GM21528 (cell line): ENCODE data around the gene CHRD.
"Not testable (repeated sequence)": the region's sequence is repeated elsewhere in the genome, so short reads cannot be mapped to it uniquely, and the experiment has no call there.

Experiments used
- ATAC-seq: cut with Tn5 transposase; IDR thresholded peaks from one replicate; pipeline ENCODE4 v1.9.1; 2021; ENCODE audit warnings: mild to moderate bottlenecking, moderate library complexity; ENCODE audit not compliant: unreplicated experiment, low FRiP score

The CHRD gene

GRCh38 chr3:184379358-184380184 lies at the start of gene CHRD:
Gene CHRD, plus strand, starts transcription at chr3:184380054. Its CDS starts 265 bp downstream, at chr3:184380319.
- no peak for ATAC-seq

- ATAC-seq: no peak
Observed at GRCh38 chr3:184332370-184333090, 47.3 kb upstream of the CHRD start.

- no peak for ATAC-seq
Observed at GRCh38 chr3:184333190-184333589, 46.7 kb upstream of the CHRD start.

DNA sequence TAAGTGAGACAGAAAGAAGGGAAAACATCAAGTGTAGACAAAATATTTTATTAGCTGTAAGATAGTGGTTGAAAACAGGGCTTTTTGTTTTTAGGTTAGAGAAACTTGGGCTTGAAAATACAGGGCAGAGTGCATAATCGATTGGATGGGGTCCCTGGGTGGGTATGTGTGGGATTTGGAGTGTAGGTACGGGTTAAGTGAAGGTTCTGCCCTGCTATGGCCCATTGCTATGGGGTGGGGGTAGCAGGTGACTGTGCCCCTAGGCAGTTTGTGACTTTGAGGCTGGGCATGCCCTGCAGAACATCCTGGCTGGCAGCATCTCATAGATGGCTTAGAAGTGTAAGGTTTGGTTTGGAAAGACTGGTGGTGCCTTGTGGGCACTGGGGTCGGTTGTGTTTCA lies 46.2 kb upstream of the CHRD start:
- ATAC-seq: no peak

DNA sequence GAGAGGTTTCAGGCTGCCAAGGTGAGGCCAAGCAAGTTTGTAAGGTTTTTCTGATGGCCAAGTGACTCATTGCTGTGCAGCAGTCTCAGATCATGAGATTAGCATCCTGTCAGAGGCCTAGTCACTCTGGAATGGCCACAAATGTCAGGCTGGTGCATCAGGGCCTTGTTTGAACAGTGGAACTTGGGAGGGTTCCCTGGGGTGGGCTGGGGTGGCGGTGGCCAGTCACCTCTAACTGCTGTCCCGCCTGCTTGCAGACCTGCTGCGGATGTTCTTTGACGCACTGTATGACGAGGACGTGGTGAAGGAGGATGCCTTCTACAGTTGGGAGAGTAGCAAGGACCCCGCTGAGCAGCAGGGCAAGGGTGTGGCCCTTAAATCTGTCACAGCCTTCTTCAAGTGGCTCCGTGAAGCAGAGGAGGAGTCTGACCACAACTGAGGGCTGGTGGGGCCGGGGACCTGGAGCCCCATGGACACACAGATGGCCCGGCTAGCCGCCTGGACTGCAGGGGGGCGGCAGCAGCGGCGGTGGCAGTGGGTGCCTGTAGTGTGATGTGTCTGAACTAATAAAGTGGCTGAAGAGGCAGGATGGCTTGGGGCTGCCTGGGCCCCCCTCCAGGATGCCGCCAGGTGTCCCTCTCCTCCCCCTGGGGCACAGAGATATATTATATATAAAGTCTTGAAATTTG lies 45.2 kb upstream of the CHRD start:
- ATAC-seq: no peak

GRCh38 chr3:184335291-184335660 lies 44.6 kb upstream of the CHRD start:
- ATAC-seq: no peak

DNA sequence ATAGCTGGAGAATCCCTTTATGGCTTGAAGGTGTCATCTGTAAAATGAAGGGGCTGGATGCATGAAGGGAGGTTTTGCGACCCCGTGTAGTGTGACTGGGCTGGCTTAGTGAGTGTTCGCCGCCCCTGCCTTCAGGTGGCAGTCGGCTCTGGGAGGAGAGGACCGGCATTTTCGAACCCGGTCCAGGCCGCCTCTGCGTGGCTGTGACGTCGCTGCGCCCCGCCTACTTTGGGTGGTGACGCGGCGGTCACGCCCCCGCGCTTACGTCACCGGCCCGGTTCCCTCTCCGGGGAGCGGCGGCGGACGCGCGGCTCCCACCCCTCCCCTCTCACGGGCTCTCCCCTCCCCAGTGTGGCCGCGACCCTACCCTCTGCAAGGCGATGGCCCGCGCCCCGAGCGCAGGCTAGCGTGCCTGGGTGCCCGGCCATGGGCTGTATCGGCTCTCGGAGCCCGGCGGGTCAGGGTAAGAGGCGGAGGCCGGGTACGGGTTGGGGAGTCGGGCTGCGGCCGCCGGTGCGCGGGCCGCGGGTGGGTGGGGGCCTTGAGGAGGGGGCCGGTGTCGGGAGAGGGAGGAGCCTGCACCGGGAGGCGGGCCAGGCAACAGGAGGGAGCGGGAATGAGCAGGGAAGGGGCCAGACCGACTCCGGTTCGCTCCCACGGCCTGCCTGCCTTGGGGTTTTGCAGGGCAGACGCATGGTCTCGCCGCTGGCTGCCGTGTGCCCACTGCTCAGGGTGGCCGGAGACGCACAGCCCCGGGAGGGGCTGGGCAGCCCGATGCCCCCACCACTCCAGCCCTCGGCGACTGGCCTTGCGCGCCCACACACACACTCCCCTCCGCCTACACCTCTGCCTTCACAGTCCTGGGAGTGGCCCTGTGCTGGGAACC lies 44.0 kb upstream of the CHRD start:
- peak; percentile 76 for ATAC-seq

- no peak for ATAC-seq
Observed at GRCh38 chr3:184336547-184337398, 43.1 kb upstream of the CHRD start.

DNA sequence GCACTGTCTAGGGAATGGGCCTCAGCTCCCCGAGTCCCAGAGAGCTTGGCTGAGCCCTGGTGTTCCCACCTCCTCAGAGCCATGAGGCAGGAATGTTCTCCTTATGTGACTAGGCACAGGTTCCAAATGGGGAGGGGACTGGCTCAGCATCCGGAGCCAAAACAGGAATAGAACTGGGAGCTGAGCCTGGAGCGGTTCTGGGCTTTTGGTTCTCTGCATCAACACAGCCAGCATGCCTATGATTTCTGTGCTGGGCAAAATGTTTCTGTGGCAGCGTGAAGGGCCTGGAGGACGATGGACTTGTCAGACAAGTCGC lies 42.5 kb upstream of the CHRD start, which contains the start of gene FAM131A:
Gene FAM131A (plus strand): TSS at position 202 of the 316 bp plus-strand sequence. CDS start 31 bp downstream, at position 233.
- ATAC-seq: no peak

DNA sequence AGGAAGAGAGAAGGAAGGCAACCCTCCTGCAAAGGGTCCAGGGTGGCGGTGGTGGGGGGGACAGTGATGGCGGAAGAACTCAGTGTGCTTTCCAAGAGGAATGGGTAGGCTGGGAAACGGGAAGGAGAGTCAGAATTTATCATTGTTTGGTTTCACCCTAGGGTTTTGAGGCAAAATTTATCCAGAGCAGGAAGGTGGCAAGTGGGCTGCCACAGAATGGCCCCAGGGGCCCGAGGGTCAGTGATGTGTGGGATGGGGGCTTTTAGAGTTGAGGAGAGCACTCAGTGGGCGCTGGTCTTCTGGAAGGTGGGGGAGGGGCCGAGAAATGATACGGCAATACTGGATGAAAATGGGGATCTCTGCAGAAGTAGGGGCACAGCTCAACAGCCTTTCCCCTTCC lies 41.9 kb upstream of the CHRD start:
- ATAC-seq: no peak

GRCh38 chr3:184338511-184338945 lies 41.3 kb upstream of the CHRD start:
- no peak for ATAC-seq

DNA sequence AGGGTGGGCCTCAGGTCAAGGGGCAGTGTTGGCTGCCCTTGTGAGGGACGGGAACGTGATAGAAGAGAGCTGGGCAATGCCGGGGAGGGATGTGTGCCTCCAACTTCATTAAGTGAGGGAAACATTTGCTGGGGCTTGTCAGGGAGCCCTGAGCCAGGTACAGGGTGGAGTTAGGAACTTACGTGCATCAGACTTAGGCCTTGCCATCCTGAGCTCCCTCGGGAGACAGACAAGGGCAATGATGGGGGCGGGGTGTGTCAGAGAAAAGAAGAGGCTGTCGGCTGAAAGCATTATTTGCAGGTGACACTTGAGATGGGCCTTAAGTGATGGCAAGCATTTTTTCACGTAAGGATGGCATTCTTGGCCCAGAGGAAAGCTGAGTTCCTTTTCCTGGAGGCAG lies 40.9 kb upstream of the CHRD start:
- no peak for ATAC-seq

GRCh38 chr3:184339451-184340135 lies 40.3 kb upstream of the CHRD start:
- ATAC-seq: not testable (repeated sequence)

GRCh38 chr3:184341925-184342324 lies 37.9 kb upstream of the CHRD start:
- no peak for ATAC-seq

- no peak for ATAC-seq
Observed at GRCh38 chr3:184343200-184343876, 36.5 kb upstream of the CHRD start.

GRCh38 chr3:184344579-184345316 lies 35.1 kb upstream of the CHRD start:
- ATAC-seq: no peak

GRCh38 chr3:184345317-184346144 lies 34.3 kb upstream of the CHRD start:
- no peak for ATAC-seq
